HepG2 (cell line): Measurements from ENCODE around the gene FZD4. TPM values are rescaled to one million over a fixed set of nuclear protein-coding genes. Genes with fewer than 3 reads are reported as not detected.

Source experiments
- ERF ChIP-seq: IDR thresholded peaks from 2 replicates; pipeline ENCODE4 v1.6.1; 2018; ENCODE audit warnings: missing biosample characterization, missing genetic modification reagents
- FOXO1 ChIP-seq: sonication (generic); formaldehyde crosslinking; IDR thresholded peaks from 2 replicates; pipeline ENCODE4 v1.4.0; 2020; ENCODE audit warnings: missing genetic modification reagents
- HCFC1 ChIP-seq: fragments of 150-350 bp; IDR thresholded peaks from 2 replicates; pipeline ENCODE4 v1.6.1; 2014; ENCODE audit warnings: low read depth, low read length
- HDAC2 ChIP-seq: sonication (generic); formaldehyde crosslinking; IDR thresholded peaks from 2 replicates; pipeline ENCODE4 v1.4.0; 2020; ENCODE audit warnings: missing genetic modification reagents
- MEIS2 ChIP-seq: sonication (generic); formaldehyde crosslinking; IDR thresholded peaks from 2 replicates; pipeline ENCODE4 v1.9.0; 2021; ENCODE audit warnings: mild to moderate bottlenecking, missing genetic modification reagents
- NFE2L2 ChIP-seq: fragments of 150-350 bp; IDR thresholded peaks from 2 replicates; pipeline ENCODE4 v1.6.1; 2014; ENCODE audit warnings: low read length
- NFKBIZ ChIP-seq: IDR thresholded peaks from 2 replicates; pipeline ENCODE4 v1.6.1; 2018; ENCODE audit warnings: missing genetic modification reagents, missing compliant biosample characterization
- NR2F6 ChIP-seq, 2 experiments: IDR thresholded peaks; 2 replicates each; pipeline ENCODE4 v1.6.1; 2016; ENCODE audit warnings: antibody characterized with exemption in 1 of 2, mild to moderate bottlenecking in 1 of 2
- RBM39 ChIP-seq: fragments of 200-400 bp; formaldehyde crosslinking; IDR thresholded peaks from one replicate; pipeline ENCODE4 v1.6.1; 2018; ENCODE audit warnings: antibody characterized with exemption, mild to moderate bottlenecking, low read depth, low read length; ENCODE audit not compliant: poor library complexity, severe bottlenecking
- ZFX ChIP-seq: sonication (generic); formaldehyde crosslinking; IDR thresholded peaks from 2 replicates; pipeline ENCODE4 v1.4.0; 2020; ENCODE audit warnings: mild to moderate bottlenecking, low read depth, missing genetic modification reagents, moderate library complexity
- ZNF556 ChIP-seq: sonication (generic); formaldehyde crosslinking; IDR thresholded peaks from 2 replicates; pipeline ENCODE4 v1.4.0; 2020; ENCODE audit warnings: mild to moderate bottlenecking, missing genetic modification reagents, borderline replicate concordance
- ZNF563 ChIP-seq: sonication (generic); formaldehyde crosslinking; IDR thresholded peaks from 2 replicates; pipeline ENCODE4 v1.8.0; 2022; ENCODE audit warnings: mild to moderate bottlenecking, moderate library complexity, missing genetic modification reagents
- ZNF670 ChIP-seq: sonication (generic); formaldehyde crosslinking; IDR thresholded peaks from 2 replicates; pipeline ENCODE4 v1.8.0; 2022; ENCODE audit warnings: mild to moderate bottlenecking, missing genetic modification reagents, borderline replicate concordance
- ZNF678 ChIP-seq: sonication (generic); formaldehyde crosslinking; IDR thresholded peaks from 2 replicates; pipeline ENCODE4 v1.4.0; 2020; ENCODE audit warnings: mild to moderate bottlenecking, missing genetic modification reagents
- ZNF724P ChIP-seq: sonication (generic); formaldehyde crosslinking; IDR thresholded peaks from 2 replicates; pipeline ENCODE4 v1.8.0; 2022; ENCODE audit warnings: missing genetic modification reagents, borderline replicate concordance
- polyA plus RNA-seq, 8 experiments: library from polyadenylated mRNA; depleted of rRNA in 3 of 8; stranded (reverse) in 7 of 8; unstranded in 1 of 8; fragments of >200 nt; fragmentation: Illumina TruSeq in 4 of 8; extraction: Trizol in 4 of 8; gene quantifications; 2 replicates each; pipeline versions ENCODE4 v1.2.1 to v1.2.3, GENCODE V29; 2011 to 2016; ENCODE audit warnings: low read depth in 4 of 8, missing spikeins in 1 of 8, mixed read lengths in 1 of 8; ENCODE audit not compliant: insufficient read depth in 1 of 8
- total RNA-seq, 5 experiments: library from RNA; depleted of rRNA; stranded (reverse); fragments of >200 nt; fragmentation: Illumina TruSeq; extraction: Trizol; gene quantifications; 2 replicates each; pipeline ENCODE4 v1.2.3, GENCODE V29; 2016; ENCODE audit warnings: low read depth in 1 of 5
- TF ChIP-seq, protein P1 (sequence below): sonication (generic); formaldehyde crosslinking; IDR thresholded peaks from 2 replicates; pipeline ENCODE4 v1.4.0; 2020; ENCODE audit warnings: mild to moderate bottlenecking, missing genetic modification reagents
- TF ChIP-seq, protein P2 (sequence below): sonication (generic); formaldehyde crosslinking; IDR thresholded peaks from 2 replicates; pipeline ENCODE4 v1.9.0; 2022; ENCODE audit warnings: missing genetic modification reagents, mild to moderate bottlenecking, borderline replicate concordance
- TF ChIP-seq, protein P3 (sequence below): sonication (generic); formaldehyde crosslinking; conservative IDR thresholded peaks from 2 replicates; pipeline ENCODE4 v1.4.0; 2020; ENCODE audit warnings: missing genetic modification reagents
- TF ChIP-seq, protein P4 (sequence below): sonication (generic); formaldehyde crosslinking; IDR thresholded peaks from 2 replicates; pipeline ENCODE4 v1.8.1; 2022; ENCODE audit warnings: mild to moderate bottlenecking, missing genetic modification reagents
- TF ChIP-seq, protein P5 (sequence below): sonication (generic); formaldehyde crosslinking; conservative IDR thresholded peaks from 2 replicates; pipeline ENCODE4 v1.4.0; 2020; ENCODE audit warnings: mild to moderate bottlenecking, missing genetic modification reagents, moderate library complexity

Gene FZD4
- total and polyA plus RNA-seq, 2 of the 13 experiments (the other 11 are each of a cell fraction or from before 2014, with no cell fraction given) = 46.5 to 70.4 TPM

DNA sequence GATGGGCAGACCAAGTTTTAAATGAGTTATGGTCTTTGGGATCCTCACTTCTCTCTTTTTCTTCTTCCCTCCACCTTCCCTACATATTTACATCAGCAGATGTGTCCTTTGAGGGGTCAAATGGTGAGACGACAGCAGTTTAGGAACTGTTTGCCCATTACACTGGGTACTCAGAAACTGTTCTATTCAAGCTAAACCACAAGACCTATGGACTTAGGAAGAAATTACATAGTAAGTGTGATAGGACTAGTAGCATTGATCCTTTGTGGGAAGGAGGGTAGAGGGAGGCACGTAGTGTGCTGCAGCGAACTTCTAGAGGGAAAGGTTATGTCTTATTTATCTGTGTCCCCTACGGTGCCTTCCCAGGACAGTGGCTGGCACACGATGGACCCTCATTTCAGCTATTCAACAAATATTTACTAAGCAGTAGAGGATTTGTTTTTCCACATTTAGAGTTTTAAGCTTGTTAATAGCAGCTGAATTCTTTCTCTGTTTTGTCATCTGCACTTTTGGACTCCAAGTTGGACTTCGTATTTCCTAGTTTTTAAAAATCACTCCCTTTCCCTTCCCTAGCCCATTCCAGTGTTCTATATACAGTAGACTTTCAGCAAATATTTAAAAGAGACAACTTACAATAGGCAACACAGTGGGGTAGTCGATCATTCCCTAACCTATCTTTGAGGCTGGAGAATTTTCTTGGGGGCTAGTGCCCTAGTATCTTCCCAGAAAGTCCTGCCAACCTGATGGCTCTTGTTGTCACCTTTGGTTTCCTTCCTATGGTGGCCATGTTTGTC, 13.9 kb downstream of the FZD4 start (continued):
- TF ChIP-seq, protein P1, sequence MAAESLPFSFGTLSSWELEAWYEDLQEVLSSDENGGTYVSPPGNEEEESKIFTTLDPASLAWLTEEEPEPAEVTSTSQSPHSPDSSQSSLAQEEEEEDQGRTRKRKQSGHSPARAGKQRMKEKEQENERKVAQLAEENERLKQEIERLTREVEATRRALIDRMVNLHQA (CRISPR knock-in tag) = no peak
- no peak for TF ChIP-seq NFKBIZ (CRISPR knock-in tag)
- TF ChIP-seq RBM39 = no peak
- peak; percentile 94 for TF ChIP-seq HDAC2 (CRISPR knock-in tag)
- 0 out of 2 replicates have a peak, but pooled peaks have one; percentile 35 for TF ChIP-seq ZNF670 (CRISPR knock-in tag)
- no peak for TF ChIP-seq ZFX (CRISPR knock-in tag)
- TF ChIP-seq, protein P2, sequence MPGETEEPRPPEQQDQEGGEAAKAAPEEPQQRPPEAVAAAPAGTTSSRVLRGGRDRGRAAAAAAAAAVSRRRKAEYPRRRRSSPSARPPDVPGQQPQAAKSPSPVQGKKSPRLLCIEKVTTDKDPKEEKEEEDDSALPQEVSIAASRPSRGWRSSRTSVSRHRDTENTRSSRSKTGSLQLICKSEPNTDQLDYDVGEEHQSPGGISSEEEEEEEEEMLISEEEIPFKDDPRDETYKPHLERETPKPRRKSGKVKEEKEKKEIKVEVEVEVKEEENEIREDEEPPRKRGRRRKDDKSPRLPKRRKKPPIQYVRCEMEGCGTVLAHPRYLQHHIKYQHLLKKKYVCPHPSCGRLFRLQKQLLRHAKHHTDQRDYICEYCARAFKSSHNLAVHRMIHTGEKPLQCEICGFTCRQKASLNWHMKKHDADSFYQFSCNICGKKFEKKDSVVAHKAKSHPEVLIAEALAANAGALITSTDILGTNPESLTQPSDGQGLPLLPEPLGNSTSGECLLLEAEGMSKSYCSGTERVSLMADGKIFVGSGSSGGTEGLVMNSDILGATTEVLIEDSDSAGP (CRISPR knock-in tag) = no peak
- TF ChIP-seq, protein P3, sequence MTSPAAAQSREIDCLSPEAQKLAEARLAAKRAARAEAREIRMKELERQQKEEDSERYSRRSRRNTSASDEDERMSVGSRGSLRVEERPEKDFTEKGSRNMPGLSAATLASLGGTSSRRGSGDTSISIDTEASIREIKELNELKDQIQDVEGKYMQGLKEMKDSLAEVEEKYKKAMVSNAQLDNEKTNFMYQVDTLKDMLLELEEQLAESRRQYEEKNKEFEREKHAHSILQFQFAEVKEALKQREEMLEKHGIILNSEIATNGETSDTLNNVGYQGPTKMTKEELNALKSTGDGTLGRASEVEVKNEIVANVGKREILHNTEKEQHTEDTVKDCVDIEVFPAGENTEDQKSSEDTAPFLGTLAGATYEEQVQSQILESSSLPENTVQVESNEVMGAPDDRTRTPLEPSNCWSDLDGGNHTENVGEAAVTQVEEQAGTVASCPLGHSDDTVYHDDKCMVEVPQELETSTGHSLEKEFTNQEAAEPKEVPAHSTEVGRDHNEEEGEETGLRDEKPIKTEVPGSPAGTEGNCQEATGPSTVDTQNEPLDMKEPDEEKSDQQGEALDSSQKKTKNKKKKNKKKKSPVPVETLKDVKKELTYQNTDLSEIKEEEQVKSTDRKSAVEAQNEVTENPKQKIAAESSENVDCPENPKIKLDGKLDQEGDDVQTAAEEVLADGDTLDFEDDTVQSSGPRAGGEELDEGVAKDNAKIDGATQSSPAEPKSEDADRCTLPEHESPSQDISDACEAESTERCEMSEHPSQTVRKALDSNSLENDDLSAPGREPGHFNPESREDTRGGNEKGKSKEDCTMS (CRISPR knock-in tag) = no peak
- no peak for TF ChIP-seq ZNF563
- TF ChIP-seq ZNF678 (CRISPR knock-in tag) = no peak
- peak; percentile 87 for TF ChIP-seq FOXO1 (CRISPR knock-in tag)
- no peak for TF ChIP-seq NFE2L2
- TF ChIP-seq ZNF556 (CRISPR knock-in tag) = no peak
- TF ChIP-seq HCFC1 = no peak
- no peak for TF ChIP-seq ZNF724P (CRISPR knock-in tag)
- no peak for TF ChIP-seq MEIS2 (CRISPR knock-in tag)
- TF ChIP-seq, protein P4, sequence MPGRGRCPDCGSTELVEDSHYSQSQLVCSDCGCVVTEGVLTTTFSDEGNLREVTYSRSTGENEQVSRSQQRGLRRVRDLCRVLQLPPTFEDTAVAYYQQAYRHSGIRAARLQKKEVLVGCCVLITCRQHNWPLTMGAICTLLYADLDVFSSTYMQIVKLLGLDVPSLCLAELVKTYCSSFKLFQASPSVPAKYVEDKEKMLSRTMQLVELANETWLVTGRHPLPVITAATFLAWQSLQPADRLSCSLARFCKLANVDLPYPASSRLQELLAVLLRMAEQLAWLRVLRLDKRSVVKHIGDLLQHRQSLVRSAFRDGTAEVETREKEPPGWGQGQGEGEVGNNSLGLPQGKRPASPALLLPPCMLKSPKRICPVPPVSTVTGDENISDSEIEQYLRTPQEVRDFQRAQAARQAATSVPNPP (CRISPR knock-in tag) = peak; percentile 61; the same call in 1 of the 2 replicates
- peak; percentile 65 for TF ChIP-seq NR2F6 (IDR thresholded peaks at IDR 0.05)
- peak; percentile 53 for TF ChIP-seq NR2F6 (CRISPR knock-in tag; IDR thresholded peaks at IDR 0.05)
- TF ChIP-seq, protein P5, sequence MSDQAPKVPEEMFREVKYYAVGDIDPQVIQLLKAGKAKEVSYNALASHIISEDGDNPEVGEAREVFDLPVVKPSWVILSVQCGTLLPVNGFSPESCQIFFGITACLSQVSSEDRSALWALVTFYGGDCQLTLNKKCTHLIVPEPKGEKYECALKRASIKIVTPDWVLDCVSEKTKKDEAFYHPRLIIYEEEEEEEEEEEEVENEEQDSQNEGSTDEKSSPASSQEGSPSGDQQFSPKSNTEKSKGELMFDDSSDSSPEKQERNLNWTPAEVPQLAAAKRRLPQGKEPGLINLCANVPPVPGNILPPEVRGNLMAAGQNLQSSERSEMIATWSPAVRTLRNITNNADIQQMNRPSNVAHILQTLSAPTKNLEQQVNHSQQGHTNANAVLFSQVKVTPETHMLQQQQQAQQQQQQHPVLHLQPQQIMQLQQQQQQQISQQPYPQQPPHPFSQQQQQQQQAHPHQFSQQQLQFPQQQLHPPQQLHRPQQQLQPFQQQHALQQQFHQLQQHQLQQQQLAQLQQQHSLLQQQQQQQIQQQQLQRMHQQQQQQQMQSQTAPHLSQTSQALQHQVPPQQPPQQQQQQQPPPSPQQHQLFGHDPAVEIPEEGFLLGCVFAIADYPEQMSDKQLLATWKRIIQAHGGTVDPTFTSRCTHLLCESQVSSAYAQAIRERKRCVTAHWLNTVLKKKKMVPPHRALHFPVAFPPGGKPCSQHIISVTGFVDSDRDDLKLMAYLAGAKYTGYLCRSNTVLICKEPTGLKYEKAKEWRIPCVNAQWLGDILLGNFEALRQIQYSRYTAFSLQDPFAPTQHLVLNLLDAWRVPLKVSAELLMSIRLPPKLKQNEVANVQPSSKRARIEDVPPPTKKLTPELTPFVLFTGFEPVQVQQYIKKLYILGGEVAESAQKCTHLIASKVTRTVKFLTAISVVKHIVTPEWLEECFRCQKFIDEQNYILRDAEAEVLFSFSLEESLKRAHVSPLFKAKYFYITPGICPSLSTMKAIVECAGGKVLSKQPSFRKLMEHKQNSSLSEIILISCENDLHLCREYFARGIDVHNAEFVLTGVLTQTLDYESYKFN (CRISPR knock-in tag) = peak; percentile 95
- TF ChIP-seq ERF = peak; percentile 65
